ENCODE data around the gene FAM193A. TPM values are rescaled to one million over a fixed set of nuclear protein-coding genes. Genes with fewer than 3 reads are reported as not detected.

FAM193A gene
- total and polyA plus RNA-seq, 2 experiments from 2014 or later = 12.0 to 22.9 TPM

- Mint-ChIP-seq H3K4me1 (peaks cover 35% of the 10 kb centered on the region), H3K9me3 (peaks cover 16% of the 10 kb centered on the region; the same call in 2 of the 3 replicates), H3K27ac (peak overlapping the region; percentile 6), H3K36me3 (ENCODE audit: low read depth) (peaks cover 17% of the 10 kb centered on the region), H3K27me3 (ENCODE audit: insufficient read depth, low read depth, poor library complexity) (peaks cover 5% of the 10 kb centered on the region), H3K4me3 (no peak overlapping the region)
- H3K4me3 ChIP-seq = no peak overlapping the region
- TF ChIP-seq ZNF331 (CRISPR knock-in tag; IDR thresholded peaks at IDR 0.05; ENCODE audit: low read depth) (no peak), ETS1 (IDR thresholded peaks at IDR 0.05) (no peak), STAT1 (IDR thresholded peaks at IDR 0.05; ENCODE audit: unreplicated experiment) (no peak), EZH2phosphoT487 (IDR thresholded peaks at IDR 0.05; ENCODE audit: unreplicated experiment) (no peak), ZNF114 (CRISPR knock-in tag; IDR thresholded peaks at IDR 0.05) (no peak), POLR2AphosphoS5 (IDR thresholded peaks at IDR 0.05; ENCODE audit: low read depth) (no peak), ZNF462 (CRISPR knock-in tag; IDR thresholded peaks at IDR 0.05) (no peak), REST (IDR thresholded peaks at IDR 0.05; ENCODE audit: unreplicated experiment) (no peak), EZH2 (IDR thresholded peaks at IDR 0.05; ENCODE audit: low read depth, unreplicated experiment) (no peak), CTCF (conservative IDR thresholded peaks at IDR 0.05; ENCODE audit: low read depth in 2 of 2) (no peak), JUNB (IDR thresholded peaks at IDR 0.05; ENCODE audit: unreplicated experiment) (no peak), CREB1 (CRISPR knock-in tag; IDR thresholded peaks at IDR 0.05; ENCODE audit: low read depth) (no peak)
- H3K9me2 ChIP-seq (ENCODE audit: insufficient read depth) = no peaks in the 10 kb centered on the region
- H3F3A ChIP-seq (replicated peaks; ENCODE audit: low read depth) = no peaks in the 10 kb centered on the region; the same call in 1 of the 2 replicates
- H3K27ac ChIP-seq (ENCODE audit: low read depth) = peak overlapping the region; percentile 61; the same call in 1 of the 2 replicates
- no peaks in the 10 kb centered on the region for H3K27me3 ChIP-seq (ENCODE audit: insufficient read depth)
- no peak overlapping the region for H3K4me2 ChIP-seq
- H3K36me3 ChIP-seq (ENCODE audit: insufficient read depth) = no peaks in the 10 kb centered on the region
- peaks cover 68% of the 10 kb centered on the region for H4K20me1 ChIP-seq (replicated peaks; ENCODE audit: insufficient read depth)
- DNase-seq (ENCODE audit: low spot score) (no peak), ATAC-seq (no peak)
- H2AFZ ChIP-seq = no peak overlapping the region
- H3K4me1 ChIP-seq (ENCODE audit: insufficient read depth) = peaks cover 22% of the 10 kb centered on the region
- H3K79me2 ChIP-seq (replicated peaks; ENCODE audit: insufficient read depth) = peaks cover 100% of the 10 kb centered on the region
Observed at GRCh38 chr4:2583517-2583916, 47.1 kb downstream of the FAM193A start.
